ENCODE measurements around the gene APMAP.

APMAP gene

DNA sequence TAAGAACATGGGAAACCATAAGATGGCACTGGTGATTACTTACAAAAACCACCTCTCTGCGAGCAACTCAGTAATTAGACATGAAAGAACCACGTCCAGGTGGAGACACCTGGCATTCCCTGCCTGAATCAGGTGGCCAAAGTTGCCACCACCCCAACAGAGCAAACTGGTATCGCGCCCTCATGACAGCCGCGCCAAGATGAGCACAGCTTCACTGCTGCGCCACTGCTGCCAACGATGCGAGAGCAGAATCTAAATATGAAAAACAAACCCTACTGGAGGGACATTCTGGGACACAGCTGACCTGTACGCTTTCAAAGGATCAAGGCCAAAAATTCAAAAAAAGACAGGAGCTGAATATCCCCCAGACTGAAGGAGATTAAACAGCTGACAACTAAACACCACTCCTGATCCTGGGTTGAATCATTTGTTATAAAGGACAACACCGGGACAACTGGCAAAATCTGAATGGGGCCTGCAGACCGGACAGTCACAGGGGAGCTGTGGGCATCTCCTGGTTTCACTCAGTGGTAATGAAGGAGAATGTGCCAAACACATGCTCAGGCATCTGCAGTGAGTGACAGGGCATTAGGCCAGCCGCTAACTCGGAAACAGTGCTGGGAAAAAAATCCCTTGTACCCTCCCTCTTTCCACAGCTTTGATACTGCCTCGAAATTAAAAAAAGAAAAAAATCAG, 26.1 kb downstream of the APMAP start:
- no peak for TF ChIP-seq POLR2AphosphoS5 (IDR thresholded peaks at IDR 0.05; ENCODE audit: low read depth, low read length)
- TF ChIP-seq SIN3A (IDR thresholded peaks at IDR 0.05; ENCODE audit: borderline replicate concordance, insufficient read depth, low read length), result no peak
- no peak for TF ChIP-seq TAF1 (IDR thresholded peaks at IDR 0.05; ENCODE audit: borderline replicate concordance, insufficient read depth, low read length)
- TF ChIP-seq, protein P1, sequence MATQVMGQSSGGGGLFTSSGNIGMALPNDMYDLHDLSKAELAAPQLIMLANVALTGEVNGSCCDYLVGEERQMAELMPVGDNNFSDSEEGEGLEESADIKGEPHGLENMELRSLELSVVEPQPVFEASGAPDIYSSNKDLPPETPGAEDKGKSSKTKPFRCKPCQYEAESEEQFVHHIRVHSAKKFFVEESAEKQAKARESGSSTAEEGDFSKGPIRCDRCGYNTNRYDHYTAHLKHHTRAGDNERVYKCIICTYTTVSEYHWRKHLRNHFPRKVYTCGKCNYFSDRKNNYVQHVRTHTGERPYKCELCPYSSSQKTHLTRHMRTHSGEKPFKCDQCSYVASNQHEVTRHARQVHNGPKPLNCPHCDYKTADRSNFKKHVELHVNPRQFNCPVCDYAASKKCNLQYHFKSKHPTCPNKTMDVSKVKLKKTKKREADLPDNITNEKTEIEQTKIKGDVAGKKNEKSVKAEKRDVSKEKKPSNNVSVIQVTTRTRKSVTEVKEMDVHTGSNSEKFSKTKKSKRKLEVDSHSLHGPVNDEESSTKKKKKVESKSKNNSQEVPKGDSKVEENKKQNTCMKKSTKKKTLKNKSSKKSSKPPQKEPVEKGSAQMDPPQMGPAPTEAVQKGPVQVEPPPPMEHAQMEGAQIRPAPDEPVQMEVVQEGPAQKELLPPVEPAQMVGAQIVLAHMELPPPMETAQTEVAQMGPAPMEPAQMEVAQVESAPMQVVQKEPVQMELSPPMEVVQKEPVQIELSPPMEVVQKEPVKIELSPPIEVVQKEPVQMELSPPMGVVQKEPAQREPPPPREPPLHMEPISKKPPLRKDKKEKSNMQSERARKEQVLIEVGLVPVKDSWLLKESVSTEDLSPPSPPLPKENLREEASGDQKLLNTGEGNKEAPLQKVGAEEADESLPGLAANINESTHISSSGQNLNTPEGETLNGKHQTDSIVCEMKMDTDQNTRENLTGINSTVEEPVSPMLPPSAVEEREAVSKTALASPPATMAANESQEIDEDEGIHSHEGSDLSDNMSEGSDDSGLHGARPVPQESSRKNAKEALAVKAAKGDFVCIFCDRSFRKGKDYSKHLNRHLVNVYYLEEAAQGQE (IDR thresholded peaks at IDR 0.05; ENCODE audit: insufficient read depth in 1 of 2, low read depth in 2 of 2, low read length in 2 of 2), result no peak
- TF ChIP-seq FOXP2 (optimal IDR thresholded peaks at IDR 0.05; ENCODE audit: borderline replicate concordance, extremely low read depth, extremely low read length, insufficient read depth), result no peak

GRCh38 chr20:24965065-24965919, 27.3 kb downstream of the APMAP start:
- TF ChIP-seq FOXP2 (optimal IDR thresholded peaks at IDR 0.05; ENCODE audit: borderline replicate concordance, extremely low read depth, extremely low read length, insufficient read depth) (no peak), POLR2AphosphoS5 (IDR thresholded peaks at IDR 0.05; ENCODE audit: low read depth, low read length) (no peak), TAF1 (IDR thresholded peaks at IDR 0.05; ENCODE audit: borderline replicate concordance, insufficient read depth, low read length) (no peak), SIN3A (IDR thresholded peaks at IDR 0.05; ENCODE audit: borderline replicate concordance, insufficient read depth, low read length) (no peak)
- TF ChIP-seq, protein P1 (IDR thresholded peaks at IDR 0.05; ENCODE audit: insufficient read depth in 1 of 2, low read depth in 2 of 2, low read length in 2 of 2), result no peak

DNA sequence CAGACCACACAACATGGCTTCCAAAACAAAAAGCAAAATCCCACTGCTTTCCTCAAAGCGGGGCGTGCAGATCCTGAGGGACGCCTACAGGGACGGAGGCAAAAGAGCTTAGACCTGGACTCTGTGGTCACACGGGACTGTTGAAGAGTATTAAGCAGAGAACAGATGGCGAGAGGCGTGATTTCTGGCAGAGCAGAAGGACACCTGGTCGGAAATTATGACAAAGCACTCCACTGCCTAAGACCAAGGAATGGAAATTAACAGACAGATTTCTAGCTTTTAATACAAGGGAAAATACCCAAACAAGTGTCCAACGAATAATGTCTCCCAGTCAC, 28.1 kb downstream of the APMAP start:
- TF ChIP-seq FOXP2 (optimal IDR thresholded peaks at IDR 0.05; ENCODE audit: borderline replicate concordance, extremely low read depth, extremely low read length, insufficient read depth), result no peak
- TF ChIP-seq, protein P1 (IDR thresholded peaks at IDR 0.05; ENCODE audit: insufficient read depth in 1 of 2, low read depth in 2 of 2, low read length in 2 of 2), result no peak

DNA sequence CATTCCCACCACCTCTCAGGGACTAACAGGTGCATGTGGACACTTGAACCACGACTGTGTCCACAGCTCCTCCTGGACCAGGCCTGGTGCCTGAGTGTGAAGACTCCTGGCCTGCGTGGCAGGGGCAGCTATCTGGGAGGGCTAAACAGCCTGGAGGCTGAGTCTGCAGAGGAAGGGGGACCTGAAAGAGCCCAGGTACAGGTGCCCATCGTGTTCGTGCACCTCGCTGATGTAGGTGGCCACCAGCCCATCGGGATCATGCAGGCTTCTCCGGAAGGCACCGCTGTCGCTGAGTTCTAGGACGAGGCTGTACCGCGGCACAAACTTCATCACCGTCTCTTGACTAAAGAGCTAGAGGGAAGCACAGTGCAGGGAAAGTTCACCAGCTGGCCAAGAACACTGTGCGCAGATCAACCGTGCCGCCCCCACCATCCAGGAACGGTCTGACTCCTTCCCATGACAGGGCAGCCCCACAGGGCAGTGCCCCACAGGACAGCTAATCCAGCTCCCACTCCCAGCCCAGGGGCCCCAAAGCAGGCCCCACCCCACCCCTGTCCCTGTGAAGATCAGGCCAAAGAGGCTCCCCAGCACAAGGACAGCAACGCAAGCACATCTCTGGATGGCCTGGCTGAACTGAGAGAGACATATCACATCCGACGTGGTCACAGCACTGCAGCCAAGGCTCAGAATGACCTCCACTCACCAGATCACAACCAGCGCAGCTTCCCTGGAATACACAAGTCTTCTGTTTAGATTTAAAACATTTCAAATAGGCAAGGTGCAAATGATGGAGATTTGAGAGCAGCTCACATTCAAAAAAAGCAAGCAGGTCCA, 28.7 kb downstream of the APMAP start:
- TF ChIP-seq TAF1 (IDR thresholded peaks at IDR 0.05; ENCODE audit: borderline replicate concordance, insufficient read depth, low read length) (no peak), POLR2AphosphoS5 (IDR thresholded peaks at IDR 0.05; ENCODE audit: low read depth, low read length) (no peak), FOXP2 (optimal IDR thresholded peaks at IDR 0.05; ENCODE audit: borderline replicate concordance, extremely low read depth, extremely low read length, insufficient read depth) (no peak), SIN3A (IDR thresholded peaks at IDR 0.05; ENCODE audit: borderline replicate concordance, insufficient read depth, low read length) (no peak)
- TF ChIP-seq, protein P1 (IDR thresholded peaks at IDR 0.05; ENCODE audit: insufficient read depth in 1 of 2, low read depth in 2 of 2, low read length in 2 of 2), result no peak

All from PFSK-1 (cell line).